IMR-90 (cell line): Measurements from ENCODE around the gene RASSF9. TPM values are rescaled to one million over a fixed set of nuclear protein-coding genes. Genes with fewer than 3 reads are reported as not detected.

ENCODE experiments used
- ATAC-seq: fragments of 200-7000 bp; cut with Tn5 transposase; 2 replicates; pipeline ENCODE4 v1.9.1; 2020; ENCODE audit warnings: low read depth, mild to moderate bottlenecking, moderate library complexity
- BruUV-seq: library from RNA; stranded (reverse); fragments of 400-500 nt; replicated peaks from 2 replicates; lab custom pipeline; 2021; lab: Mats Ljungman, UMichigan
- CTCF ChIA-PET: fragments of 300-600 bp; formaldehyde crosslinking; extraction: SDS; loops from one replicate; lab custom pipeline; 2021; ENCODE audit warnings: antibody characterized with exemption; lab: Yijun Ruan, JAX
- POLR2A ChIA-PET: fragments of 300-600 bp; sonication (Branson Sonifier 250); formaldehyde crosslinking; loops from one replicate; lab custom pipeline; 2022; ENCODE audit warnings: antibody characterized with exemption; ENCODE audit not compliant: unreplicated experiment; lab: Charles Lee
- DNase-seq: peaks from one replicate; pipeline ENCODE4 v3.0.0; 2013
- H2AFZ ChIP-seq: replicated peaks from 2 replicates; pipeline ENCODE3; 2013; ENCODE audit warnings: low read length, mild to moderate bottlenecking; ENCODE audit not compliant: poor library complexity
- H2AK5ac ChIP-seq: 2 replicates; pipeline ENCODE4 v1.6.1; 2013; ENCODE audit warnings: low read depth, low read length, inconsistent platforms
- H2AK9ac ChIP-seq: replicated peaks from 2 replicates; pipeline ENCODE3; 2013; ENCODE audit warnings: mild to moderate bottlenecking, low read depth, low read length, moderate library complexity; ENCODE audit not compliant: poor library complexity
- H2BK120ac ChIP-seq: 2 replicates; pipeline ENCODE4 v1.6.1; 2013; ENCODE audit warnings: low read depth, low read length, inconsistent platforms
- H2BK15ac ChIP-seq: 3 replicates; pipeline ENCODE4 v1.6.1; 2013; ENCODE audit warnings: low read depth, low read length, inconsistent platforms
- H2BK20ac ChIP-seq: 2 replicates; pipeline ENCODE4 v1.6.1; 2013; ENCODE audit warnings: low read depth, mild to moderate bottlenecking, inconsistent platforms, low read length, moderate library complexity
- H2BK5ac ChIP-seq: 2 replicates; pipeline ENCODE4 v1.6.1; 2013; ENCODE audit warnings: mild to moderate bottlenecking, low read depth, low read length, inconsistent platforms; ENCODE audit not compliant: poor library complexity, severe bottlenecking
- H3K14ac ChIP-seq: replicated peaks from 2 replicates; pipeline ENCODE4 v1.6.1; 2013; ENCODE audit warnings: low read depth, low read length, inconsistent platforms
- H3K18ac ChIP-seq: 2 replicates; pipeline ENCODE4 v1.6.1; 2013; ENCODE audit warnings: low read depth, low read length, control low read depth
- H3K23ac ChIP-seq: 2 replicates; pipeline ENCODE4 v1.6.1; 2013; ENCODE audit warnings: low read depth, low read length, inconsistent platforms
- H3K27ac ChIP-seq: 2 replicates; pipeline ENCODE4 v1.5.1; 2013; ENCODE audit warnings: mild to moderate bottlenecking, control low read depth, low read length; ENCODE audit not compliant: insufficient read depth
- H3K27me3 ChIP-seq: 2 replicates; pipeline ENCODE4 v1.6.1; 2013; ENCODE audit warnings: low read length; ENCODE audit not compliant: control insufficient read depth, insufficient read depth
- H3K36me3 ChIP-seq: 2 replicates; pipeline ENCODE4 v1.6.1; 2013; ENCODE audit warnings: low read length, mixed read lengths; ENCODE audit not compliant: control insufficient read depth, insufficient read depth
- H3K4ac ChIP-seq: 2 replicates; pipeline ENCODE4 v1.6.1; 2013; ENCODE audit warnings: low read depth, low read length, inconsistent platforms
- H3K4me1 ChIP-seq: 2 replicates; pipeline ENCODE4 v1.6.1; 2013; ENCODE audit warnings: low read length, mixed read lengths; ENCODE audit not compliant: control insufficient read depth, insufficient read depth
- H3K4me2 ChIP-seq: 2 replicates; pipeline ENCODE4 v1.6.1; 2013; ENCODE audit warnings: low read depth, mild to moderate bottlenecking, control low read depth, low read length, moderate library complexity
- H3K4me3 ChIP-seq: 2 replicates; pipeline ENCODE4 v1.5.1; 2013; ENCODE audit warnings: low read depth, mild to moderate bottlenecking, control low read depth, low read length, moderate library complexity; ENCODE audit not compliant: insufficient read depth
- H3K56ac ChIP-seq: 2 replicates; pipeline ENCODE4 v1.6.1; 2013; ENCODE audit warnings: low read length, inconsistent platforms; ENCODE audit not compliant: insufficient read depth; ENCODE audit errors: extremely low read depth
- H3K79me1 ChIP-seq, 2 experiments: 2 replicates each; pipeline ENCODE4 v1.6.1; 2013; ENCODE audit warnings: low read length in 2 of 2, inconsistent platforms in 1 of 2, low read depth in 1 of 2
- H3K9ac ChIP-seq: 2 replicates; pipeline ENCODE4 v1.6.1; 2013; ENCODE audit warnings: low read depth, low read length, control low read depth
- H3K9me1 ChIP-seq: 2 replicates; pipeline ENCODE4 v1.6.1; 2013; ENCODE audit warnings: low read length, inconsistent platforms; ENCODE audit not compliant: insufficient read depth
- H3K9me3 ChIP-seq: 2 replicates; pipeline ENCODE4 v1.6.1; 2013; ENCODE audit warnings: low read length; ENCODE audit not compliant: control insufficient read depth, insufficient read depth
- H4K20me1 ChIP-seq: 2 replicates; pipeline ENCODE4 v1.6.1; 2013; ENCODE audit warnings: low read length, inconsistent platforms; ENCODE audit not compliant: insufficient read depth
- H4K5ac ChIP-seq: 2 replicates; pipeline ENCODE4 v1.6.1; 2013; ENCODE audit warnings: mild to moderate bottlenecking, low read depth, low read length, control low read depth
- H4K8ac ChIP-seq, 2 experiments: 2 replicates each; pipeline ENCODE4 v1.6.1; 2013; ENCODE audit warnings: low read depth in 2 of 2, low read length in 2 of 2, control low read depth in 1 of 2, inconsistent platforms in 1 of 2
- H4K91ac ChIP-seq: 2 replicates; pipeline ENCODE4 v1.6.1; 2013; ENCODE audit warnings: low read depth, low read length, inconsistent platforms; ENCODE audit not compliant: insufficient read depth
- CHD1 ChIP-seq: IDR thresholded peaks from 2 replicates; pipeline ENCODE4 v1.6.1; 2012; ENCODE audit warnings: low read depth, low read length, improper control_type of control experiment
- FOS ChIP-seq: fragments of 150-350 bp; IDR thresholded peaks from 2 replicates; pipeline ENCODE4 v1.6.1; 2016; ENCODE audit warnings: low read depth, low read length
- MAFK ChIP-seq: IDR thresholded peaks from 2 replicates; pipeline ENCODE4 v1.6.1; 2012; ENCODE audit warnings: low read depth, low read length, improper control_type of control experiment
- MXI1 ChIP-seq: IDR thresholded peaks from 2 replicates; pipeline ENCODE4 v1.6.1; 2012; ENCODE audit warnings: low read depth, mild to moderate bottlenecking, low read length, moderate library complexity, borderline replicate concordance
- RAD21 ChIP-seq: IDR thresholded peaks from 2 replicates; pipeline ENCODE4 v1.6.1; 2012; ENCODE audit warnings: low read length, improper control_type of control experiment
- RFX5 ChIP-seq: IDR thresholded peaks from 2 replicates; pipeline ENCODE4 v1.8.0; 2012; ENCODE audit warnings: low read depth, mild to moderate bottlenecking, low read length, moderate library complexity
- WGBS, 2 experiments: methylation state at CpG; one replicate each; pipeline versions ENCODE4 v1.1.5 to v1.1.7; 2013; ENCODE audit warnings: missing lambda C conversion rate in 2 of 2; ENCODE audit not compliant: insufficient read length in 1 of 2; ENCODE audit errors: extremely low coverage in 2 of 2; 5-methylcytosine and 5-hydroxymethylcytosine counted together
- dilution Hi-C: fragments of 300-500 bp; cut with HindIII; formaldehyde crosslinking; loops from one replicate; pipeline ENCODE4 v1.14.3; 2018; ENCODE audit warnings: low sequenced_read_pairs; ENCODE audit not compliant: unreplicated experiment
- in situ Hi-C: fragments of 300-500 bp; cut with MboI; formaldehyde crosslinking; loops from 3 replicates; pipeline ENCODE4 v1.14.3; 2019; ENCODE audit warnings: low sequenced_read_pairs, inconsistent platforms, mixed read lengths
- intact Hi-C: fragments of 100-400 bp; cut with micrococcal nuclease; formaldehyde crosslinking; loops from 2 replicates; pipeline ENCODE4 v1.10.0; 2022
- polyA plus RNA-seq, 3 experiments: library from polyadenylated mRNA; depleted of rRNA; stranded (reverse); fragments of >200 nt; gene quantifications; 2 replicates each; pipeline ENCODE4 v1.2.3, GENCODE V29; 2012; ENCODE audit warnings: low replicate concordance in 1 of 3
- total RNA-seq: library from RNA; depleted of rRNA; stranded (reverse); fragments of >200 nt; gene quantifications from 2 replicates; pipeline ENCODE4 v1.2.3, GENCODE V29; 2012
- TF ChIP-seq, protein P1 (sequence below): fragments of 150-350 bp; IDR thresholded peaks from 2 replicates; pipeline ENCODE4 v1.6.1; 2017; ENCODE audit warnings: mild to moderate bottlenecking, antibody characterized with exemption, low read length, low read depth

Gene RASSF9
- total and polyA plus RNA-seq, 2 of the 4 experiments (the other 2 are of a cell fraction) = 0.09 to 0.18 TPM

DNA sequence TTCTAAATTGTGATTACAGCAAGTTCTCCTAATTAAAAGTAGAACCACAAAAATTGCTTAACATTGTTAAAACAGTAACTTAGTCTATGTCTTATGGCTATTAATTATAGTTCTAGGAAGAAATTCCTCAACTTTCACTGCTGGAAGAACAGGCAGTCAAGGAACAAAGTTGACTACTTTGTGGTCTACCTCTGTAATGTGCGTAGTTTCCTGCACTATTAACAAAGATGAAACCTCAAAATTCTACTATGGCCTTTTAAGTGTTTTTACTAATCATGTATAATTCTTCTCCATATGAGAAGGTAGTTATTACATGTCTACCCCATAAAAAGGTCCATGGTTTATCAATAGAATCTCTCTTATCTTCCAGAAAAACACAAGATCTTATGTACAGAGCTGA lies 7.6 kb downstream of the RASSF9 start:
- Histone ChIP-seq H2BK120ac (no peak overlapping the region), H3K23ac (no peak overlapping the region), H3K27me3 (no peaks in the 10 kb centered on the region), H3K4me2 (no peak overlapping the region), H2AFZ (no peak overlapping the region), H3K4me3 (no peak overlapping the region), H3K14ac (no peak overlapping the region), H4K91ac (no peak overlapping the region), H2BK15ac (no peak overlapping the region), H3K4ac (no peak overlapping the region), H4K8ac (no peak overlapping the region), H2AK9ac (no peak overlapping the region), H2BK20ac (no peak overlapping the region), H3K9ac (no peak overlapping the region), H2BK5ac (no peak overlapping the region), H2AK5ac (no peak overlapping the region), H3K27ac (no peak overlapping the region), H3K9me1 (no peaks in the 10 kb centered on the region), H4K20me1 (no peaks in the 10 kb centered on the region), H3K4me1 (no peaks in the 10 kb centered on the region), H3K36me3 (no peaks in the 10 kb centered on the region), H4K5ac (no peak overlapping the region), H3K79me1 (no peaks in the 10 kb centered on the region), H3K9me3 (no peaks in the 10 kb centered on the region), H3K18ac (no peak overlapping the region), H3K56ac (no peak overlapping the region)
- no TSS peak for BruUV-seq
- WGBS, 2 experiments = no CpG with 5 or more reads among the region's 1 CpG
- CTCF ChIA-PET = no interaction called here
- ATAC-seq (no peak), DNase-seq (no peak)
- dilution Hi-C loops = no loop called here
- POLR2A ChIA-PET = no interaction called here
- intact Hi-C loops = no loop called here
- in situ Hi-C loops = no loop called here
- TF ChIP-seq RAD21 (no peak), MXI1 (no peak), RFX5 (no peak), FOS (no peak), CHD1 (no peak), MAFK (no peak)
- TF ChIP-seq, protein P1, sequence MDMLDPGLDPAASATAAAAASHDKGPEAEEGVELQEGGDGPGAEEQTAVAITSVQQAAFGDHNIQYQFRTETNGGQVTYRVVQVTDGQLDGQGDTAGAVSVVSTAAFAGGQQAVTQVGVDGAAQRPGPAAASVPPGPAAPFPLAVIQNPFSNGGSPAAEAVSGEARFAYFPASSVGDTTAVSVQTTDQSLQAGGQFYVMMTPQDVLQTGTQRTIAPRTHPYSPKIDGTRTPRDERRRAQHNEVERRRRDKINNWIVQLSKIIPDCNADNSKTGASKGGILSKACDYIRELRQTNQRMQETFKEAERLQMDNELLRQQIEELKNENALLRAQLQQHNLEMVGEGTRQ = no peak
